ENCODE data around the gene SCYGR4. TPM values are rescaled to one million over a fixed set of nuclear protein-coding genes. Genes with fewer than 3 reads are reported as not detected.

Gene SCYGR4
- total RNA-seq, 1 donor from 2014 or later = not detected

DNA sequence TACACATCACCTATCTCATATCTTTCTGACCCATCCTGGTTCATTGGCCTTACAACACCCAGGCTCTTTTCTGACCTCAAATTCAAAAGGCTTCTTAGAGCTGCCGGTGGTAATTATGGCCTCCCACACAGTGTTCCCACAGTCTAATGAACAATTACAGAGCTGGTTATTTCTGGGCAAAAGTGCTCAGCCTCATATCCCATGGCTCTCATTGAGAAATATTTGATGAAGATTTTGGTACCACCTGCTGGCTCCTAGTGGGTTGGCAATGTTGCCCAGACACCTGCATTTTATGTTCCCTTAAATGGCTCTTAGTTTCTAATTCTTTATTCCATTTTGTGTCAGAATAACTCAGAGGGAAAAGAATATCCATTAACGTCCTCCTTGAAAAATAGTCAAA lies 38.7 kb upstream of the SCYGR4 start:
- FAIRE-seq = no peak
- Histone ChIP-seq H3K27me3 (ENCODE audit: insufficient read depth, low read length) (no peaks in the 10 kb centered on the region), H3K4me2 (ENCODE audit: low read length) (no peak overlapping the region), H3K36me3 (ENCODE audit: insufficient read depth, low read length) (no peaks in the 10 kb centered on the region), H2AFZ (ENCODE audit: low read depth, low read length) (no peak overlapping the region), H3K79me2 (ENCODE audit: insufficient read depth, low read length) (no peaks in the 10 kb centered on the region), H4K20me1 (ENCODE audit: insufficient read depth, low read length) (no peaks in the 10 kb centered on the region), H3K4me3 (ENCODE audit: insufficient read depth, low read depth, low read length) (no peak overlapping the region), H3K27ac (ENCODE audit: low read depth, low read length) (no peak overlapping the region), H3K9me3 (ENCODE audit: insufficient read depth, low read depth, low read length) (no peaks in the 10 kb centered on the region), H3K9ac (ENCODE audit: low read length) (no peak overlapping the region), H3K4me1 (ENCODE audit: insufficient read depth, low read length) (no peaks in the 10 kb centered on the region)
- no peak overlapping the region for H3K4me3 Mint-ChIP-seq (ENCODE audit: unreplicated experiment)
- no peaks in the 10 kb centered on the region for H3K27me3 Mint-ChIP-seq (ENCODE audit: low read depth, unreplicated experiment)
- no peaks in the 10 kb centered on the region for H3K4me1 Mint-ChIP-seq (ENCODE audit: low read depth, unreplicated experiment)
- peaks cover 5% of the 10 kb centered on the region for H3K9me3 Mint-ChIP-seq (ENCODE audit: unreplicated experiment)
- H3K27ac Mint-ChIP-seq (ENCODE audit: unreplicated experiment) = no peak overlapping the region
- TF ChIP-seq EZH2 (IDR thresholded peaks at IDR 0.05; ENCODE audit: insufficient read depth, low read length) = no peak
- TF ChIP-seq, protein P1, sequence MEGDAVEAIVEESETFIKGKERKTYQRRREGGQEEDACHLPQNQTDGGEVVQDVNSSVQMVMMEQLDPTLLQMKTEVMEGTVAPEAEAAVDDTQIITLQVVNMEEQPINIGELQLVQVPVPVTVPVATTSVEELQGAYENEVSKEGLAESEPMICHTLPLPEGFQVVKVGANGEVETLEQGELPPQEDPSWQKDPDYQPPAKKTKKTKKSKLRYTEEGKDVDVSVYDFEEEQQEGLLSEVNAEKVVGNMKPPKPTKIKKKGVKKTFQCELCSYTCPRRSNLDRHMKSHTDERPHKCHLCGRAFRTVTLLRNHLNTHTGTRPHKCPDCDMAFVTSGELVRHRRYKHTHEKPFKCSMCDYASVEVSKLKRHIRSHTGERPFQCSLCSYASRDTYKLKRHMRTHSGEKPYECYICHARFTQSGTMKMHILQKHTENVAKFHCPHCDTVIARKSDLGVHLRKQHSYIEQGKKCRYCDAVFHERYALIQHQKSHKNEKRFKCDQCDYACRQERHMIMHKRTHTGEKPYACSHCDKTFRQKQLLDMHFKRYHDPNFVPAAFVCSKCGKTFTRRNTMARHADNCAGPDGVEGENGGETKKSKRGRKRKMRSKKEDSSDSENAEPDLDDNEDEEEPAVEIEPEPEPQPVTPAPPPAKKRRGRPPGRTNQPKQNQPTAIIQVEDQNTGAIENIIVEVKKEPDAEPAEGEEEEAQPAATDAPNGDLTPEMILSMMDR (IDR thresholded peaks at IDR 0.05; ENCODE audit: insufficient read depth, low read depth, low read length) = no peak
- peaks cover 4% of the 10 kb centered on the region for H3K36me3 Mint-ChIP-seq (ENCODE audit: low read depth, unreplicated experiment)
- no peak for DNase-seq (ENCODE audit: low read depth)

DNA sequence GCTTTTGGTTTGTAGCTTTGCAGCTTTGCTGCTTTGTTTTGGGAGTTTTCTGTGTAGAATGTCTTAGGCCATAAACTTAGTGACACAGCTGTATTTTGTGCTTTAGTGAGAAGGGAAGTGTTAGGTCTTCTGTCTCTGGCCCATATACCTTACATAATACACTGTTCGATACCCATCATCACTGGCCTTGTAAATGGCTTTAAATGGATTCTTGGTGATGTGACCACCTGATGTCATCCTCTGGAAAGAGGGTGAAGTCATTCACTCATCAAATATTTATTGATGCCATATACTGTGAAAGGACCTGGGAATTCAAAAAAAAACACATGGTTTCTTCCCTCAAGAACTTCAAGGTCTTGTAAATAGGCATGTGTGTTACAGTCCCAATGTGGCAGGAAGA lies 37.5 kb upstream of the SCYGR4 start:
- no peaks in the 10 kb centered on the region for H3K36me3 ChIP-seq (ENCODE audit: insufficient read depth, low read length)
- H3K4me2 ChIP-seq (ENCODE audit: low read length) = no peak overlapping the region
- TF ChIP-seq EZH2 (IDR thresholded peaks at IDR 0.05; ENCODE audit: insufficient read depth, low read length) = no peak
- peaks cover 5% of the 10 kb centered on the region for H3K9me3 Mint-ChIP-seq (ENCODE audit: unreplicated experiment)
- no peaks in the 10 kb centered on the region for H3K4me1 Mint-ChIP-seq (ENCODE audit: low read depth, unreplicated experiment)
- H2AFZ ChIP-seq (ENCODE audit: low read depth, low read length) = no peak overlapping the region
- no peak overlapping the region for H3K9ac ChIP-seq (ENCODE audit: low read length)
- H3K36me3 Mint-ChIP-seq (ENCODE audit: low read depth, unreplicated experiment) = peaks cover 4% of the 10 kb centered on the region
- no peak for DNase-seq (ENCODE audit: low read depth)
- H4K20me1 ChIP-seq (ENCODE audit: insufficient read depth, low read length) = no peaks in the 10 kb centered on the region
- H3K27me3 Mint-ChIP-seq (ENCODE audit: low read depth, unreplicated experiment) = no peaks in the 10 kb centered on the region
- H3K9me3 ChIP-seq (ENCODE audit: insufficient read depth, low read depth, low read length) = no peaks in the 10 kb centered on the region
- H3K4me3 Mint-ChIP-seq (ENCODE audit: unreplicated experiment) = no peak overlapping the region
- H3K4me3 ChIP-seq (ENCODE audit: insufficient read depth, low read depth, low read length) = no peak overlapping the region
- no peaks in the 10 kb centered on the region for H3K27me3 ChIP-seq (ENCODE audit: insufficient read depth, low read length)
- H3K4me1 ChIP-seq (ENCODE audit: insufficient read depth, low read length) = no peaks in the 10 kb centered on the region
- no peak overlapping the region for H3K27ac Mint-ChIP-seq (ENCODE audit: unreplicated experiment)
- H3K79me2 ChIP-seq (ENCODE audit: insufficient read depth, low read length) = no peaks in the 10 kb centered on the region
- no peak for FAIRE-seq
- no peak overlapping the region for H3K27ac ChIP-seq (ENCODE audit: low read depth, low read length)

DNA sequence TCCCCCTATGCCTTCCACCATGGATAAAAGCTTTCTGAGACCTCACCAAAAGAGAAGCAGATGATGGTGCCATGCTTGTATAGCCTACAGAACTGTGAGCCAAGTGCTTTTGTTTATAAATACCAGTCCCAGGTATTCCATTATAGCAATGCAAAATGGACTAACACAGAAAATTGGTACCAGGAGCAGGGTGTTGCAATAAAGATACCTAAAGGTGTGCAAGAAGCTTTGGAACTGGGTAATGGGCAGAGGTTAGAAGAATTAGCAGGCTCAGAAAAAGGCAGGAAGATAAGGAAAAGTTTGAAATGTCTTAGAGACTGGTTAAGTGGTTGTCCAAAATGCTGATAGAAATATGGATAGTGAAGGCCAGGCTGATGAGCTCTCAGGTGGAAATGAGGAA lies 34.9 kb upstream of the SCYGR4 start:
- H2AFZ ChIP-seq (ENCODE audit: low read depth, low read length) = no peak overlapping the region
- no peaks in the 10 kb centered on the region for H3K4me1 ChIP-seq (ENCODE audit: insufficient read depth, low read length)
- FAIRE-seq (no peak), DNase-seq (ENCODE audit: low read depth) (no peak)
- H3K27me3 Mint-ChIP-seq (ENCODE audit: low read depth, unreplicated experiment) = no peaks in the 10 kb centered on the region
- H3K4me1 Mint-ChIP-seq (ENCODE audit: low read depth, unreplicated experiment) = no peaks in the 10 kb centered on the region
- H3K9me3 Mint-ChIP-seq (ENCODE audit: unreplicated experiment) = peaks cover 5% of the 10 kb centered on the region
- no peaks in the 10 kb centered on the region for H4K20me1 ChIP-seq (ENCODE audit: insufficient read depth, low read length)
- H3K27me3 ChIP-seq (ENCODE audit: insufficient read depth, low read length) = no peaks in the 10 kb centered on the region
- no peaks in the 10 kb centered on the region for H3K36me3 ChIP-seq (ENCODE audit: insufficient read depth, low read length)
- H3K9me3 ChIP-seq (ENCODE audit: insufficient read depth, low read depth, low read length) = no peaks in the 10 kb centered on the region
- H3K79me2 ChIP-seq (ENCODE audit: insufficient read depth, low read length) = no peaks in the 10 kb centered on the region
- no peak for TF ChIP-seq EZH2 (IDR thresholded peaks at IDR 0.05; ENCODE audit: insufficient read depth, low read length)
- TF ChIP-seq, protein P1 (IDR thresholded peaks at IDR 0.05; ENCODE audit: insufficient read depth, low read depth, low read length) = no peak
- H3K27ac ChIP-seq (ENCODE audit: low read depth, low read length) = no peak overlapping the region
- H3K4me3 ChIP-seq (ENCODE audit: insufficient read depth, low read depth, low read length) = no peak overlapping the region
- peaks cover 4% of the 10 kb centered on the region for H3K36me3 Mint-ChIP-seq (ENCODE audit: low read depth, unreplicated experiment)
- H3K4me2 ChIP-seq (ENCODE audit: low read length) = no peak overlapping the region
- H3K9ac ChIP-seq (ENCODE audit: low read length) = no peak overlapping the region
- H3K27ac Mint-ChIP-seq (ENCODE audit: unreplicated experiment) = no peak overlapping the region
- H3K4me3 Mint-ChIP-seq (ENCODE audit: unreplicated experiment) = no peak overlapping the region
